ENCODE results near the gene PPP1R14B. TPM values are rescaled to one million over a fixed set of nuclear protein-coding genes. Genes with fewer than 3 reads are reported as not detected.

The PPP1R14B gene
- total RNA-seq, 1 experiment from 2014 or later, result 583 TPM

DNA sequence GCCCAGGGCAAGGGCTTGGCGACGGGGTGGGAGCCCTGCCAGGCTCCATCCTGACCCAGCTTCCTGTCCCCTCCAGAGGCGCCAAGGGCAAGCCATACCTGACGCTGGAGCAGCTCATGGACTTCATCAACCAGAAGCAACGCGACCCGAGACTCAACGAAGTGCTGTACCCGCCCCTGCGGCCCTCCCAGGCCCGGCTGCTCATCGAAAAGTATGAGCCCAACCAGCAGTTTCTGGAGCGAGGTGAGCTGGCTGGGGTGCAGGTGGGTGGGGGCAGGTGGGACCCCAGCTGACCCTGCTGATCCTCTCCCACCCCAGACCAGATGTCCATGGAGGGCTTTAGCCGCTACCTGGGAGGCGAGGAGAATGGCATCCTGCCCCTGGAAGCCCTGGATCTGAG, 9.6 kb upstream of the PPP1R14B start:
- H3K9me3 Mint-ChIP-seq (ENCODE audit: unreplicated experiment), result no peaks in the 10 kb centered on the region
- POLR2A ChIA-PET, result interaction anchor here (1.6 to 3.1 kb wide), 2 partner anchors 11 to 13 kb away, joined by 5 to 10 read pairs; no protein-coding TSS in a partner anchor

DNA sequence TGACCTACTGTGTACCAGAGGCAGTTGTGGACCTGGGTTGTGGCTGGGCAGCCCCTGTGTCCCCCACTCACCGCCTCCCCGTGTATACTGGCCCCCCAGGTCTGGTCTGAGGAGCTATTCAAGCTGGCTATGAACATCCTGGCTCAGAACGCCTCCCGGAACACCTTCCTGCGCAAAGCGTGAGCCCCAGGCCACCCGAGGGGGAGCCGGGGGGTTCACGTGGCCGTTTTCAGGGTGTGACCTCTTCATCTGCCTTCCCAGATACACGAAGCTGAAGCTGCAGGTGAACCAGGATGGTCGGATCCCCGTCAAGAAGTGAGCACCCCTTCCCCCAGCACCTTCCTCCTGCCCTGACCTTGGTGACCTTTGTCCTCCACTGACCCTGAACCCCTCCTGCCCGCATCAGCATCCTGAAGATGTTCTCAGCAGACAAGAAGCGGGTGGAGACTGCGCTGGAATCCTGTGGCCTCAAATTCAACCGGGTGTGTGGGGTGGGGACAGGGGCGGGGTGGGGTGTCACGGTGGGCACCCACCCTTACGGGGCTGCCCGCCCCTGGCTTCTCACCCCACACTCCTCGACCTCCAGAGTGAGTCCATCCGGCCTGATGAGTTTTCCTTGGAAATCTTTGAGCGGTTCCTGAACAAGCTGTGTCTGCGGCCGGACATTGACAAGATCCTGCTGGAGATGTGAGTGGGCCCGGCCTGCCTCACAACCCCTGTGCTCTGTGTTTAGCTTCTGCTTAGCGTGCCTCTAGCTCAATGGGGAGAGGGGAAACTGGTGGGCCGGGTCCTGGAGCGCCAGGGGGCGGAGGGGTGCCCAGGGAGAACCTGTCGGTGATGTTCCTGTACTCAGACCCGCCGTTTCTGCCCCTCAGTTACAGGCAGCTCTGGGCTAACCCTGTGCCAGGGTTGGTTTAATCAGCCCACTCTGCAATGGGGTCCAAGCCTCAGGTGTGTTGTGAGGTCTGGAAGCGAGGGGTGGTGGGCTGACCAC, 8.7 kb upstream of the PPP1R14B start:
- POLR2A ChIA-PET, result interaction anchor here (1.6 to 3.1 kb wide), 2 partner anchors 10 to 14 kb away, joined by 5 to 10 read pairs; no protein-coding TSS in a partner anchor
- H3K27me3 Mint-ChIP-seq (ENCODE audit: insufficient read depth, unreplicated experiment), result no peaks in the 10 kb centered on the region
- intact Hi-C loops (cut with micrococcal nuclease), result no loop called here
- BruUV-seq (replicated peaks), result no TSS peak
- H3K27ac Mint-ChIP-seq (ENCODE audit: low read depth, unreplicated experiment), result no peak overlapping the region
- H3K9me3 Mint-ChIP-seq (ENCODE audit: unreplicated experiment), result no peaks in the 10 kb centered on the region
- DNase-seq (ENCODE audit: unreplicated experiment), result no peak
- H3K4me3 Mint-ChIP-seq (ENCODE audit: unreplicated experiment), result no peak overlapping the region
- H3K4me1 Mint-ChIP-seq (ENCODE audit: insufficient read depth, unreplicated experiment), result peaks cover 6% of the 10 kb centered on the region
- CTCF ChIA-PET, result interaction anchor here (1.8 to 2.5 kb wide), 2 partner anchors 45 to 48 kb away, joined by 7 read pairs; no protein-coding TSS in a partner anchor
- TF ChIP-seq CTCF (IDR thresholded peaks at IDR 0.05; ENCODE audit: unreplicated experiment), result no peak
- peaks cover 24% of the 10 kb centered on the region for H3K36me3 Mint-ChIP-seq (ENCODE audit: insufficient read depth, unreplicated experiment)

More for the DNA sequence above, 9.6 kb upstream of the PPP1R14B start:
- H3K36me3 Mint-ChIP-seq (ENCODE audit: insufficient read depth, unreplicated experiment), result peaks cover 24% of the 10 kb centered on the region
- no TSS peak for BruUV-seq (replicated peaks)
- no peak overlapping the region for H3K27ac Mint-ChIP-seq (ENCODE audit: low read depth, unreplicated experiment)
- H3K4me1 Mint-ChIP-seq (ENCODE audit: insufficient read depth, unreplicated experiment), result peaks cover 6% of the 10 kb centered on the region
- no peaks in the 10 kb centered on the region for H3K27me3 Mint-ChIP-seq (ENCODE audit: insufficient read depth, unreplicated experiment)
- intact Hi-C loops (cut with micrococcal nuclease), result no loop called here
- no peak for TF ChIP-seq CTCF (IDR thresholded peaks at IDR 0.05; ENCODE audit: unreplicated experiment)
- H3K4me3 Mint-ChIP-seq (ENCODE audit: unreplicated experiment), result no peak overlapping the region
- CTCF ChIA-PET, result interaction anchor here (0.7 to 1.5 kb wide), 2 partner anchors 48 to 51 kb away, joined by 3 to 5 read pairs; no protein-coding TSS in a partner anchor
- DNase-seq (ENCODE audit: unreplicated experiment), result no peak

- CTCF ChIA-PET, result interaction anchor here (0.6 to 2.5 kb wide), 6 partner anchors 10 to 50 kb away, joined by 3 to 7 read pairs (median 4); no protein-coding TSS in a partner anchor
- Mint-ChIP-seq H3K27me3 (ENCODE audit: insufficient read depth, unreplicated experiment) (no peaks in the 10 kb centered on the region), H3K9me3 (ENCODE audit: unreplicated experiment) (no peaks in the 10 kb centered on the region), H3K27ac (ENCODE audit: low read depth, unreplicated experiment) (no peak overlapping the region), H3K4me1 (ENCODE audit: insufficient read depth, unreplicated experiment) (peaks cover 6% of the 10 kb centered on the region), H3K36me3 (ENCODE audit: insufficient read depth, unreplicated experiment) (peaks cover 15% of the 10 kb centered on the region), H3K4me3 (ENCODE audit: unreplicated experiment) (no peak overlapping the region)
- POLR2A ChIA-PET, result interaction anchor here (0.7 to 1.3 kb wide), 2 partner anchors 15 to 42 kb away, joined by 3 read pairs; no protein-coding TSS in a partner anchor
- intact Hi-C loops (cut with micrococcal nuclease), result loop anchor here (5.0 kb wide), 3 partner anchors 33 to 103 kb away; partner anchors contain the start of genes GPR137 and RPS6KA4
- DNase-seq (ENCODE audit: unreplicated experiment), result no peak
- BruUV-seq (replicated peaks), result no TSS peak
- no peak for TF ChIP-seq CTCF (IDR thresholded peaks at IDR 0.05; ENCODE audit: unreplicated experiment)
These were observed 7.6 kb upstream of the PPP1R14B start for GRCh38 chr11:64254326-64254725.

DNA sequence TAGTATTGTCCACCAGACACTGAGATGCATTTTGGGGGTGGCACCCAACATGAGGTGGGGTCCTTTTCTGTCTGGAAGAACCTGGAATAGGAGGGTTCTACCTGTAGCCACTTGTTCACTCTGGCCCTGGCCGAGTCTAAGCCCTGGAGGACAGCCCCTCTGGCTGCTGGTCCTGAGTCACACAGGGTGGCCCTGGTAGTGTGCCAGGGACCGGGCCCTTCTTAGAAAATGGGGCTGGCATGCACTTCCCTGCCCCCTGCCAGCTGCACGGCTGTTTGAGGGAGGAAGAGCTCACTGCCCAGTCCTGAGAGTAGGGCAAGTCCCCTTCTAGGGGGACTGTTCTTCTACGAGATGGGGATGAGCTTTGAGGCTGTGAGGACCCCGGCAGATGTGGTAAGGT, 6.7 kb upstream of the PPP1R14B start:
- H3K4me3 Mint-ChIP-seq (ENCODE audit: unreplicated experiment), result no peak overlapping the region
- intact Hi-C loops (cut with micrococcal nuclease), result loop anchor here (2.0 to 5.0 kb wide), 4 partner anchors 34 to 104 kb away; partner anchors contain the start of genes CATSPERZ, GPR137 and RPS6KA4
- H3K27ac Mint-ChIP-seq (ENCODE audit: low read depth, unreplicated experiment), result no peak overlapping the region
- CTCF ChIA-PET, result interaction anchor here (0.8 to 2.5 kb wide), 5 partner anchors 11 to 50 kb away, joined by 3 to 7 read pairs (median 4); no protein-coding TSS in a partner anchor
- no peaks in the 10 kb centered on the region for H3K27me3 Mint-ChIP-seq (ENCODE audit: insufficient read depth, unreplicated experiment)
- H3K36me3 Mint-ChIP-seq (ENCODE audit: insufficient read depth, unreplicated experiment), result peaks cover 9% of the 10 kb centered on the region
- BruUV-seq (replicated peaks), result no TSS peak
- peaks cover 6% of the 10 kb centered on the region for H3K4me1 Mint-ChIP-seq (ENCODE audit: insufficient read depth, unreplicated experiment)
- H3K9me3 Mint-ChIP-seq (ENCODE audit: unreplicated experiment), result no peaks in the 10 kb centered on the region
- TF ChIP-seq CTCF (IDR thresholded peaks at IDR 0.05; ENCODE audit: unreplicated experiment), result no peak
- POLR2A ChIA-PET, result interaction anchor here (0.7 to 1.3 kb wide), 2 partner anchors 16 to 43 kb away, joined by 3 read pairs; no protein-coding TSS in a partner anchor
- DNase-seq (ENCODE audit: unreplicated experiment), result no peak

All from MCF 10A (cell line).